Body of pancreas (tissue), 4 donors: ENCODE data around the gene TMC1. TPM values are rescaled to one million over a fixed set of nuclear protein-coding genes. Genes with fewer than 3 reads are reported as not detected.
A peak's percentile ranks its signal among the peaks of the same experiment; 100 is the strongest.
"Not testable (repeated sequence)": the region's sequence is repeated elsewhere in the genome, so short reads cannot be mapped to it uniquely, and the experiment has no call there.

Source experiments
- ATAC-seq: fragments of 150-250 bp; one replicate; pipeline ENCODE4 v1.9.1; 2016
- DNase-seq, 4 donors: peaks; one replicate each; pipeline ENCODE4 v3.0.0-alpha.2; 2019
- H3K27ac ChIP-seq, 4 donors: fragments of 200-600 bp; sonication (generic); 1 replicate in 3 of 4; 2 replicates in 1 of 4; pipeline versions ENCODE4 v1.5.1 to v1.6.1; 2016 to 2019; ENCODE audit warnings: mild to moderate bottlenecking in 1 of 4, mixed read lengths in 1 of 4, moderate library complexity in 1 of 4
- H3K27me3 ChIP-seq, 2 donors: fragments of 200-600 bp; sonication (generic); one replicate each; pipeline ENCODE4 v1.6.0; 2016; ENCODE audit warnings: mild to moderate bottlenecking in 1 of 2
- H3K36me3 ChIP-seq, 2 donors: fragments of 200-600 bp; sonication (generic); replicated peaks in 1 of 2; 2 replicates each; pipeline ENCODE4 v1.5.1; 2016; ENCODE audit warnings: low read depth in 2 of 2; ENCODE audit not compliant: insufficient read depth in 1 of 2
- H3K4me1 ChIP-seq: fragments of 200-600 bp; sonication (generic); one replicate; pipeline ENCODE4 v1.6.0; 2016
- H3K4me3 ChIP-seq, 2 donors: fragments of 200-600 bp; sonication (generic); 1 replicate in 1 of 2; 2 replicates in 1 of 2; pipeline ENCODE4 v1.5.1; 2016 to 2019
- H3K9me3 ChIP-seq, 3 donors: fragments of 200-600 bp; sonication (generic); 1 replicate in 2 of 3; 2 replicates in 1 of 3; pipeline ENCODE4 v1.5.1; 2016
- POLR2A ChIP-seq, 3 donors: fragments of 450-650 bp; IDR thresholded peaks; one replicate each; pipeline ENCODE4 v1.6.1; 2016; ENCODE audit warnings: antibody characterized with exemption in 3 of 3, mild to moderate bottlenecking in 2 of 3
- WGBS, 2 donors: methylation state at CpG; one replicate each; pipeline ENCODE4 v1.1.5; 2017; 5-methylcytosine and 5-hydroxymethylcytosine counted together
- intact Hi-C: fragments of 100-400 bp; cut with DNase I; formaldehyde crosslinking; loops from one replicate; pipeline ENCODE4 v1.15.1; 2023
- total RNA-seq, 2 donors: library from RNA; depleted of rRNA; stranded (reverse); fragments of >200 nt; gene quantifications; one replicate each; pipeline ENCODE4 v1.1.0, GENCODE V29; 2016
- TF ChIP-seq, protein P1 (sequence below), 7 experiments: fragments of 450-650 bp in 4 of 7; fragments of 200-600 bp in 3 of 7; sonication (generic) in 3 of 7; IDR thresholded peaks; one replicate each; pipeline ENCODE4 v1.5.1; 2016 to 2019; ENCODE audit warnings: antibody characterized with exemption in 7 of 7

Gene TMC1
- total RNA-seq, 2 donors from 2014 or later = not detected

GRCh38 chr9:72477930-72478518 lies 43.4 kb upstream of the TMC1 start:
- H3K27ac ChIP-seq = peak overlapping the region; percentile 57 to 77 (median 72)
- 38 to 53% methylated on average over 4 of the region's 4 CpGs for WGBS, 2 donors
- H3K9me3 ChIP-seq = no peaks in the 10 kb centered on the region
- H3K4me1 ChIP-seq = peaks cover 28% of the 10 kb centered on the region
- no peak overlapping the region for H3K4me3 ChIP-seq
- ATAC-seq (peak; percentile 96), DNase-seq (peak; percentile 42 to 78 (median 64))
- H3K27me3 ChIP-seq = no peaks in the 10 kb centered on the region
- TF ChIP-seq, protein P1, sequence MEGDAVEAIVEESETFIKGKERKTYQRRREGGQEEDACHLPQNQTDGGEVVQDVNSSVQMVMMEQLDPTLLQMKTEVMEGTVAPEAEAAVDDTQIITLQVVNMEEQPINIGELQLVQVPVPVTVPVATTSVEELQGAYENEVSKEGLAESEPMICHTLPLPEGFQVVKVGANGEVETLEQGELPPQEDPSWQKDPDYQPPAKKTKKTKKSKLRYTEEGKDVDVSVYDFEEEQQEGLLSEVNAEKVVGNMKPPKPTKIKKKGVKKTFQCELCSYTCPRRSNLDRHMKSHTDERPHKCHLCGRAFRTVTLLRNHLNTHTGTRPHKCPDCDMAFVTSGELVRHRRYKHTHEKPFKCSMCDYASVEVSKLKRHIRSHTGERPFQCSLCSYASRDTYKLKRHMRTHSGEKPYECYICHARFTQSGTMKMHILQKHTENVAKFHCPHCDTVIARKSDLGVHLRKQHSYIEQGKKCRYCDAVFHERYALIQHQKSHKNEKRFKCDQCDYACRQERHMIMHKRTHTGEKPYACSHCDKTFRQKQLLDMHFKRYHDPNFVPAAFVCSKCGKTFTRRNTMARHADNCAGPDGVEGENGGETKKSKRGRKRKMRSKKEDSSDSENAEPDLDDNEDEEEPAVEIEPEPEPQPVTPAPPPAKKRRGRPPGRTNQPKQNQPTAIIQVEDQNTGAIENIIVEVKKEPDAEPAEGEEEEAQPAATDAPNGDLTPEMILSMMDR (IDR thresholded peaks at IDR 0.05) = no peak
- TF ChIP-seq POLR2A (IDR thresholded peaks at IDR 0.05) = peak in 1 of 3 donors; percentile 15
- H3K36me3 ChIP-seq = no peaks in the 10 kb centered on the region
- intact Hi-C loops = no loop called here

GRCh38 chr9:72478966-72479365 lies 42.4 kb upstream of the TMC1 start:
- intact Hi-C loops = no loop called here
- no peak for DNase-seq
- Histone ChIP-seq H3K4me1 (peaks cover 28% of the 10 kb centered on the region), H3K27me3 (no peaks in the 10 kb centered on the region), H3K4me3 (no peak overlapping the region), H3K9me3 (no peaks in the 10 kb centered on the region), H3K36me3 (no peaks in the 10 kb centered on the region), H3K27ac (peak overlapping the region in 2 of 4 donors; percentile 70 to 73)
- 65 to 85% methylated on average over 1 of the region's 1 CpG for WGBS, 2 donors
- ATAC-seq = no peak
- TF ChIP-seq, protein P1 (IDR thresholded peaks at IDR 0.05) = no peak
- no peak for TF ChIP-seq POLR2A (IDR thresholded peaks at IDR 0.05)

DNA sequence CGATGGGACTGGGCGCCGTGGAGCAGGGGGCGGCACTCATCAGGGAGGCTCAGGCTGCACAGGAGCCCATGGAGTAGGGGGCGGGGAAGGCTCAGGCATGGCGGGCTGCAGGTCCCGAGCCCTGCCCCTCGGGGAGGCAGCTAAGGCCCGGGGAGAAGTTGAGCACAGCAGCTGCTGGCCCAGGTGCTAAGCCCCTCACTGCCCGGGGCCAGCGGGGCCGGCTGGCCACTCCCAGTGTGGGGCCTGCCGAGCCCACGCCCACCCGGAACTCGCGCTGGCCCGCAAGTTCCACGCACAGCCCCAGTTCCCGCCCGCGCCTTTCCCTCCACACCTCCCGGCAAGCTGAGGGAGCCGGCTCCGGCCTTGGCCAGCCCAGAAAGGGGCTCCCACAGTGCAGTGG lies 41.1 kb upstream of the TMC1 start:
- H3K36me3 ChIP-seq, H3K27ac ChIP-seq, intact Hi-C loops, H3K4me3 ChIP-seq, ATAC-seq, H3K27me3 ChIP-seq, H3K9me3 ChIP-seq, DNase-seq: not testable (repeated sequence)
- WGBS, 2 donors = 94% methylated on average over 16 to 19 of the region's 25 CpGs
- H3K4me1 ChIP-seq = peaks cover 28% of the 10 kb centered on the region

- no peaks in the 10 kb centered on the region for H3K9me3 ChIP-seq
- 79 to 92% methylated on average over 1 of the region's 1 CpG for WGBS, 2 donors
- no peaks in the 10 kb centered on the region for H3K36me3 ChIP-seq
- intact Hi-C loops = no loop called here
- ATAC-seq (no peak), DNase-seq (no peak)
- H3K4me1 ChIP-seq = peaks cover 26% of the 10 kb centered on the region
- no peak for TF ChIP-seq POLR2A (IDR thresholded peaks at IDR 0.05)
- TF ChIP-seq, protein P1 (IDR thresholded peaks at IDR 0.05) = no peak
- no peaks in the 10 kb centered on the region for H3K27me3 ChIP-seq
- no peak overlapping the region for H3K27ac ChIP-seq
- no peak overlapping the region for H3K4me3 ChIP-seq
Observed at GRCh38 chr9:72480921-72481320, 40.5 kb upstream of the TMC1 start.

- intact Hi-C loops = no loop called here
- DNase-seq (no peak), ATAC-seq (peak; percentile 47)
- H3K27me3 ChIP-seq = no peaks in the 10 kb centered on the region
- no peak for TF ChIP-seq POLR2A (IDR thresholded peaks at IDR 0.05)
- TF ChIP-seq, protein P1 (IDR thresholded peaks at IDR 0.05) = no peak
- no peaks in the 10 kb centered on the region for H3K36me3 ChIP-seq
- H3K9me3 ChIP-seq = no peaks in the 10 kb centered on the region
- H3K4me3 ChIP-seq = no peak overlapping the region
- H3K27ac ChIP-seq = no peak overlapping the region
- 66 to 74% methylated on average over 3 of the region's 3 CpGs for WGBS, 2 donors
- no peaks in the 10 kb centered on the region for H3K4me1 ChIP-seq
Observed at GRCh38 chr9:72485821-72486593, 35.4 kb upstream of the TMC1 start.
